Measurements from ENCODE around the gene DCPS.
"Not testable (repeated sequence)": the region's sequence is repeated elsewhere in the genome, so short reads cannot be mapped to it uniquely, and the experiment has no call there.

The DCPS gene

DNA sequence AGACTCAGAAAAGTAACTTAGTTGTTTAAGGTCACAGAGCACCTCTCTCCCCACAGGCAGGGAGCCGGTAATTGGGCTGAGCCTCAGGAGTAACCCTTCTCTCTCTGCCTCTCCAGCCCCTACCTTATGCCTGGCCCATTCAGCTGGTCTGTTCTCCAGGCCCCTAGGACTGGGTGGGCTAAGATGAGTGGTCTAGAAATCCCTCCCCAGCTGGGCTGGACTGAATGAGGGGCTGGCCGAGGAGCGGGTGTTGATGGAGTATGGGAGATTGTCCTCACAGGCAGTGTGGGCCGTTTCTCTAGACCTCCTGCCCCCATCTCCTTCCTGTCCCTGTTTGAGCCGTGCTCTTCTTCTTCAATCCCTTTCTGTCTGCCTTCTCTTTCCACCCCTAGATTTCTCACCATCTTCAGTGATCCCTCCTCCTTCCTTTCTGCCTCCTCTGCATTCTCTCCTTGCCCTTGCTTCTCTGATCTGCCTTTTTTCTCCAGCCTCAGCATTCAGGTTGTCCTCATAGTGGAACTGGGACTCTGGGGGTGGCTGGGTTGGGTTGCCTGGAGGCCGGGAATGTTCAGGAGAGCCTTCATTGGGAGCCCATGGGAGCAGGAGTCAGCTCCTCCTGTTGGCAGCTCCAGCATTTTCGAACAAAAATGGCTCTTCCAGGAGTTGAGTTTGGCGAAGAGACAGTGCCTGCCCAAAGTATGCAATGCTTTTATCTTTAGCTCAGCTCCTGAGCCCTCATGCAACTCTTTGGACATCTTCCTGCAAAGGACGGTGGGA, 59.2 kb downstream of the DCPS start:
- H3K9me3 ChIP-seq (ENCODE audit: control insufficient read depth, low read length), result no peaks in the 10 kb centered on the region
- H3K4me1 ChIP-seq (ENCODE audit: control insufficient read depth, insufficient read depth, low read length), result peaks cover 28% of the 10 kb centered on the region
- H3K9ac ChIP-seq (ENCODE audit: low read length), result no peak overlapping the region
- no peak overlapping the region for H3K4me3 ChIP-seq (ENCODE audit: low read length)
- no peaks in the 10 kb centered on the region for H3K36me3 ChIP-seq (ENCODE audit: control insufficient read depth, insufficient read depth, low read length)
- peaks cover 5% of the 10 kb centered on the region for H3K27me3 ChIP-seq (ENCODE audit: control insufficient read depth, insufficient read depth, low read length)

DNA sequence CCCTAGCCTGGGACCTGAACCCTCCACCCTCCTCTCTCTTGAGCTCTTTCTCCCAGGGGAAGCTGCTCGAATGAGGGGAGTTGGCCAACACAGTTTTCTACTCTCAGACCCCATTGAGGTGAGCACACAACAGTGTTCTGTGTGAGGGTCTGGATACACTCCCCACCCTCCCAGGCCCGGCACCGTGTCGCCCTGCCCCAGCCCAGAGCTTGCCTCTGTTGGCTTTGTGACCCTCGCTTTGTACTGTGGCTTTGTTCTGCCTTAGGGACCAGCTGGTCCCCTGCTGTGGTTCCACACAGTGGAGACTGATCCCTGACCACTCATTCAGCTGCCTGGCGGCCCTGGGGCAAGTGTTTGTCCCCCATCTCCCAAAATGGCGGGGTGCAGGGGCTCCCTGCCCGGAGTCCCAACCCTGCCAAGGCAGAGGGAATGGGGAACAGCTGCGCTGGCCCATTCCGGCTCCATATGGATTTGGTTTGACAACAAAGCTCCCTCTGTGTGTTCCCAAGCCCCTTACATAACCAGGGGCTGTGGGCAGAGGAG, 59.9 kb downstream of the DCPS start:
- Histone ChIP-seq H3K27me3 (ENCODE audit: control insufficient read depth, insufficient read depth, low read length) (peaks cover 5% of the 10 kb centered on the region), H3K4me3 (ENCODE audit: low read length) (no peak overlapping the region), H3K36me3 (ENCODE audit: control insufficient read depth, insufficient read depth, low read length) (no peaks in the 10 kb centered on the region), H3K4me1 (ENCODE audit: control insufficient read depth, insufficient read depth, low read length) (peaks cover 30% of the 10 kb centered on the region), H3K9ac (ENCODE audit: low read length) (no peak overlapping the region), H3K9me3 (ENCODE audit: control insufficient read depth, low read length) (no peaks in the 10 kb centered on the region)

- not testable (repeated sequence) for H3K27me3 ChIP-seq (ENCODE audit: control insufficient read depth, insufficient read depth, low read length); H3K9me3 ChIP-seq (ENCODE audit: control insufficient read depth, low read length); H3K36me3 ChIP-seq (ENCODE audit: control insufficient read depth, insufficient read depth, low read length); H3K9ac ChIP-seq (ENCODE audit: low read length); H3K4me3 ChIP-seq (ENCODE audit: low read length)
- H3K4me1 ChIP-seq (ENCODE audit: control insufficient read depth, insufficient read depth, low read length), result peaks cover 30% of the 10 kb centered on the region
Observed at GRCh38 chr11:126364735-126365134, 60.9 kb downstream of the DCPS start.

DNA sequence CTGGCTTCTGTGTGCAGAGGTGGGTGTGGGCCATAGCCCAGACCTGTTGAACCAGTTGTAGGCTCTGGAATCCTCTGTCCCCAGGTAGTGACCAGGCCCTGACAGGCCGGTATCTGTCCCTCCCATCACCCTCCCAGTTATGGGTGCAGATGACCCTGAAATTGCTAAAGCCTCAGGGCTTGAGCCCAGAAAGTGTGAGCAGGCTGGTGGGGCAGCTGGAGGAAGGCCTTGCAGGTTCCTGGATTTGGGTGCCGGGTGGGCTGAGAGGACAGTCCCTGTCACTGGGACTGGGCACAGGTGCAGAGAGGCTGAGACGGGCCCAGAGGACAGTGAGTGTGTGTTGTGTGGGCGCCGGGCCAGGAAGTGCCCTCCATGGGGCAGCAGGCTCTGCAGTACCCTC, 61.6 kb downstream of the DCPS start:
- not testable (repeated sequence) for H3K27me3 ChIP-seq (ENCODE audit: control insufficient read depth, insufficient read depth, low read length); H3K9me3 ChIP-seq (ENCODE audit: control insufficient read depth, low read length); H3K4me3 ChIP-seq (ENCODE audit: low read length); H3K36me3 ChIP-seq (ENCODE audit: control insufficient read depth, insufficient read depth, low read length); H3K9ac ChIP-seq (ENCODE audit: low read length)
- peaks cover 30% of the 10 kb centered on the region for H3K4me1 ChIP-seq (ENCODE audit: control insufficient read depth, insufficient read depth, low read length)

DNA sequence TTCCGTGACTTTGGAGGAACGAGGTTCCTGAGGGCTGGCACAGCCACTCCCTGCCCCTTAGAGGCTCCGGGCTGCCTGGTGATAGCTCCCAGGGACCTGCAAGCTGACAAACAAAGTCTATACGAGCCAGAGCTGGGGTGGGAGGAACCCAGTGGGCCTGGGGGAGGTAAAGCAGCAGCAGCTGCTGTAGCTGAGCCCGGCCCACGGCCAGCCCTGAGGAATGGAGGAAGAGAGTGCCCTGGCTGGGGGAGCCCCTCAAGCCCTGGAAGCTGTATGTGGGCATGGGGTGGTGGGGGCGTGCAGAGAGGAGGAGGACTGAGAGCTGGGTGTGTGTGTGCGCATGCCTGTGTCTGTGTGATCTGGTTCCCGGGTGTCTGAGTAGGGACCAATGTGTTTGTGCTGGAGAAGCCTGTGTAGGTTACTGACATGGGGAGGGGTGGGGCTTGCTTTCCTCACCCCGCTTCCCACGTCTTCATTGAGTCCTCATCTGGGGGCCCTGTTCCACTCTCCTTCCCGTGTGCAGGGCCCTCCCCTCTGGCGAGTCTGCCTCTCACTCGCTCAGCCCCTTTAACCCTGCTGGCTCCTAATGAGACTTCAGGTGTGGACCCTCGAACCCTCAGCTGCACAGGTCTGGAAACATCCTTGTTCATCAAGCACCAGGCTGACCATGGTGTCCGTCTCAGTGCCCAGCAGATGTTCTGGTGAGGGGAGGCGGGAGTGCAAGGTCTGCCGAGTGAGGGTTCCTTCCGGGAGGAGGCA, 62.4 kb downstream of the DCPS start:
- H3K4me1 ChIP-seq (ENCODE audit: control insufficient read depth, insufficient read depth, low read length), result peaks cover 30% of the 10 kb centered on the region
- no peak overlapping the region for H3K4me3 ChIP-seq (ENCODE audit: low read length)
- peaks cover 5% of the 10 kb centered on the region for H3K27me3 ChIP-seq (ENCODE audit: control insufficient read depth, insufficient read depth, low read length)
- no peaks in the 10 kb centered on the region for H3K36me3 ChIP-seq (ENCODE audit: control insufficient read depth, insufficient read depth, low read length)
- no peaks in the 10 kb centered on the region for H3K9me3 ChIP-seq (ENCODE audit: control insufficient read depth, low read length)
- H3K9ac ChIP-seq (ENCODE audit: low read length), result no peak overlapping the region

GRCh38 chr11:126366823-126367654, 63.2 kb downstream of the DCPS start:
- H3K9me3 ChIP-seq (ENCODE audit: control insufficient read depth, low read length); H3K27me3 ChIP-seq (ENCODE audit: control insufficient read depth, insufficient read depth, low read length); H3K36me3 ChIP-seq (ENCODE audit: control insufficient read depth, insufficient read depth, low read length); H3K9ac ChIP-seq (ENCODE audit: low read length); H3K4me3 ChIP-seq (ENCODE audit: low read length): not testable (repeated sequence)
- H3K4me1 ChIP-seq (ENCODE audit: control insufficient read depth, insufficient read depth, low read length), result peaks cover 30% of the 10 kb centered on the region

GRCh38 chr11:126367806-126368205, 63.9 kb downstream of the DCPS start:
- H3K27me3 ChIP-seq (ENCODE audit: control insufficient read depth, insufficient read depth, low read length); H3K9ac ChIP-seq (ENCODE audit: low read length); H3K9me3 ChIP-seq (ENCODE audit: control insufficient read depth, low read length); H3K36me3 ChIP-seq (ENCODE audit: control insufficient read depth, insufficient read depth, low read length); H3K4me3 ChIP-seq (ENCODE audit: low read length): not testable (repeated sequence)
- H3K4me1 ChIP-seq (ENCODE audit: control insufficient read depth, insufficient read depth, low read length), result peaks cover 30% of the 10 kb centered on the region

GRCh38 chr11:126368336-126369119, 64.7 kb downstream of the DCPS start:
- H3K4me3 ChIP-seq (ENCODE audit: low read length); H3K9ac ChIP-seq (ENCODE audit: low read length); H3K36me3 ChIP-seq (ENCODE audit: control insufficient read depth, insufficient read depth, low read length); H3K9me3 ChIP-seq (ENCODE audit: control insufficient read depth, low read length); H3K27me3 ChIP-seq (ENCODE audit: control insufficient read depth, insufficient read depth, low read length): not testable (repeated sequence)
- H3K4me1 ChIP-seq (ENCODE audit: control insufficient read depth, insufficient read depth, low read length), result peaks cover 30% of the 10 kb centered on the region

- Histone ChIP-seq H3K9me3 (ENCODE audit: control insufficient read depth, low read length) (no peaks in the 10 kb centered on the region), H3K9ac (ENCODE audit: low read length) (no peak overlapping the region), H3K4me1 (ENCODE audit: control insufficient read depth, insufficient read depth, low read length) (peaks cover 30% of the 10 kb centered on the region), H3K4me3 (ENCODE audit: low read length) (no peak overlapping the region), H3K36me3 (ENCODE audit: control insufficient read depth, insufficient read depth, low read length) (no peaks in the 10 kb centered on the region), H3K27me3 (ENCODE audit: control insufficient read depth, insufficient read depth, low read length) (no peaks in the 10 kb centered on the region)
Observed at GRCh38 chr11:126370016-126370415, 66.2 kb downstream of the DCPS start.

DNA sequence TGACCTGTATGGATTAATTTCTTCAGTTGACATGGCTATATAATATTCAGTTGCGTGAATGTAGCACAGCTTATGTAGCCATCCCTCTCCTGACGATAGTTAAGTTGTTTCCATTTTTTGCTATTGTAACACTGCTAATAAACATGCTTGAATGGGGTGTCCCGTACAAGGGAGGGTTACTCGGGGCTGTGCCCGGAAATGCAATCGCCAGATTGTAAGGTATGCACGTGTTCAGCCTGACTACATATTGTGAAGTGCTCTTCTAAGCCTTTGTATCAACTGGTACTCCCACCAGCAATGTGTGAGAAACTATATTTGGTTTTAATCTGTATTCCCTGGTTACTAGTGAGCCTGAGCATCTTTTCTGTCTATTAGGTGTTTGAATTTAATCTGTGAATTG, 67.7 kb downstream of the DCPS start:
- Histone ChIP-seq H3K4me1 (ENCODE audit: control insufficient read depth, insufficient read depth, low read length) (peaks cover 17% of the 10 kb centered on the region), H3K9me3 (ENCODE audit: control insufficient read depth, low read length) (no peaks in the 10 kb centered on the region), H3K27me3 (ENCODE audit: control insufficient read depth, insufficient read depth, low read length) (no peaks in the 10 kb centered on the region), H3K36me3 (ENCODE audit: control insufficient read depth, insufficient read depth, low read length) (no peaks in the 10 kb centered on the region), H3K9ac (ENCODE audit: low read length) (no peak overlapping the region), H3K4me3 (ENCODE audit: low read length) (no peak overlapping the region)

DNA sequence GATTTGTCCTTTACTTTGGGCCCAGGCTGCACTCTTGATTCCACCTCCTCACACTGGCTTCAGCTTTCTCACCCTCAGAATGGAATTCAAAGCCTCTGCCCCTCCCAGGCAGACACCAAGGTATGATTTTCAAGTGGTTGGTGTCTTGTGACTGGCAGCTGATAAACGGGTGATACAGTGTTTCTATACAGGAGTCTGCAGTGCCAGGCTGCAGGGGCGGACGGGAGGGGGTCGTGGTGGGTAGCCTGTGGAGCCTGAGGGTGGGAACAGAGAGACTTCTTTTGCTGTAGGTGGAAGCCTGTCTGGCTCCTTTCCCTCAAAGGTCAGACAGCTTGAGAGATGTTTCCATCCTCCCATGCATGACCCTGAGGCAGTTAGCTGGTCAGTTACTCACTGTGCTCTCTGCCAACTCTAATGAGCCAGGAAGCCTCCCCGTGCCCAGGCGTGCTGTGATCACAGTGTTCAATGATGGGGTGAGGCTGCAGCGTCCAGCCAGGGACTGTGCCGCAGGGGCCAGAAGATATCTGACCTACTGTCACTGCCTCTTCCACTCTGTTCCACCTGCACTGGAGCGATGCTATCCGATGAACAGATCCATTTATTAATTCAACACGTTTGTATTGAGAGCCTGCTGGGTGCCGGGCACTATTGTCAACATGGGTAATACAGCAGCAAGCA, 69.7 kb downstream of the DCPS start:
- not testable (repeated sequence) for H3K4me1 ChIP-seq (ENCODE audit: control insufficient read depth, insufficient read depth, low read length); H3K4me3 ChIP-seq (ENCODE audit: low read length); H3K27me3 ChIP-seq (ENCODE audit: control insufficient read depth, insufficient read depth, low read length); H3K9me3 ChIP-seq (ENCODE audit: control insufficient read depth, low read length); H3K9ac ChIP-seq (ENCODE audit: low read length); H3K36me3 ChIP-seq (ENCODE audit: control insufficient read depth, insufficient read depth, low read length)
